ENCODE measurements around the gene RAPGEF2.
"Not testable (repeated sequence)": the region's sequence is repeated elsewhere in the genome, so short reads cannot be mapped to it uniquely, and the experiment has no call there.

Gene RAPGEF2

DNA sequence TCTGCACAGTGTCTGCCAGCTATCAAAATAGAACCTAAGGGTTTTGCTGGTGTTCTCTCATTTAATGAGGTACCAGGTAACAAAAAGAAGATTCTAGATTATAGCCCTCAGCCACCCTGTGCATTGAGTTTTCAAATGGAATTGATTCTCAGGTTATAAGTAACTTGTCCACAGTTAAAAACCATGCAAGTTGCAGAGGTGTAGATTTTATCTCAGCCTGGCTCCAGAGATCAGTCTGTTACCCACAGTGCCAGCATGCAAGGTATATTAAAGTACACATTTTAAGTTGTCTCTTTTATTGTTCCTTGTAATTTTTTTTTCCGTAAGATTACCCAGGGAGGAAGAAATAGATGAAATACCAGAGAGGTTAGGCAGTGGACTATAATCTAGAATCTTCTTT, 59.7 kb downstream of the RAPGEF2 start:
- DNase-seq (ENCODE audit: low read depth) = no peak

DNA sequence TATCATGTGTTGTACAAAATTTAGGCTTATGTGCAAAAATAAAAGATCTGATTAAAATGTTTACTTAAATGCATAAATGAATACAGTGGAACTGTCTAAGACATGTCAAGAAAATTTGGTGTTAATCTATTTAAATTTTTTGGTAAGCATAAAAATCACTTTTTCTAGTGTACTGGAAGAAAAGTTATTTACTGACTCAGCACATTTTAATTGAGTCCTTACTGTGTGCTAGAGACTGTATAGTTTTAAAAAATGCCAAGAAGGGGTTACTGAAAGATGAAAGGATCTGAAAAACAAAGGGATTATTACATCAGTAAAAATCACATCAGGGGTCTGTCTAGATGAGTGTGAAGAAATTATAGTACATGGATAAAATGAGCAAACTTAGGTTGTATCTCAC, 60.6 kb downstream of the RAPGEF2 start:
- no peak for DNase-seq (ENCODE audit: low read depth)

DNA sequence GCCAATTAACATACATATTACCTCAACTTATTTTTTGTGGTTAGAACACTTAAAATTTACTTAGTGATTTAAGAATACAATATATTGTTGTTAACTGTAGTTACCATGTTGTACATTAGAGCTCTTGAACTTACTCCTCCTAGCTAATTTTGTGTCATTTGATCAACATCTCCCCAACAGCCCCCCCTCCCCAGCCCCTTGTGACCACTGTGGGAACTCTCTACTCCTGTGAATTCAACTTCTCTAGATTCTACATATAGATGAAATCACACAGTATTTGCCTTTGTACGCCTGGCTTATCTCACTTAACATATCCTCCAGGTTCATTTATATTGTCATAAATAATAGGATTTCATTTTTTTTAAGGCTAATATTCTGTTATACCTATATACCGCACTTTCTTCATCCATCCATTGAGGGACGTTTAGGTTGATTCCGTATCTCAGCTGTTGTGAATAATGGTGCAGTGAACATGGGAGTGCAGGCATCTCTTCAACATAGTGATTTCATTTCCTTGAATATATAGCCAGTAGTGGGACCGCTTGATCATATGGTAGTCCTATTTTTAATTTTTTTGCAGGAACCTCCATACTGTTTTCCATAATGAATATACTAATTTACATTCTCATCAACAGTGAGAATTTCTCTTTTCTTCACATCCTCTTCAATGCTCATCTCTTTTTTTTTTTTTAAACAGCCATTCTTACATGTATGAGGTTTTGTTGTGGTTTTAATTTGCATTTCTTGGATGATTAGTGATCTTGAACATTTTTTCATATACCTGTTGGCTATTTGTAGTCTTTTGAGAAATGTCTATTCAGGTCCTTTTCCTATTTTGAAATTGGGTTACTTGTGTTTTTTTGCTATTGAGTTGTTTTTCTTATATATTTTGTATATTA, 66.8 kb downstream of the RAPGEF2 start:
- DNase-seq (ENCODE audit: low read depth) = no peak

DNA sequence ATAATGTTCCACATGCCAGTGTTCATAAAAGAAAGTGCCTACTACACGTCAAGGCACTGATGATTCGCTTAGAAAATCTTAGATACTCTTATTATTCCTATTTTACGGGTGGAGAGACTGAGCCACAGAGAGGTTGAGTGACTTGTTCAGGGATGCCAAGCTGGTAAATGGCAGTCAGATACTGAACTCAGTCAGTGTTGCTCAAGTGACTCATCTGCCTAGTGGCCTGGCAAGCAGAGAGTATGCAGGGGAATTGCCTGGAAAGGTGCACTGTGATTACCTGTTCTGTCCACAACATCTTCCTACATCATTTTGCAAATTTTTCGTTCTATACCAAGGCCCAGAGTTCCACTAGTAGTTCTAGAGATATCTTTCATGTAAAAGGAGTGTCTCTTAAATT, 68.4 kb downstream of the RAPGEF2 start:
- no peak for DNase-seq (ENCODE audit: low read depth)

DNA sequence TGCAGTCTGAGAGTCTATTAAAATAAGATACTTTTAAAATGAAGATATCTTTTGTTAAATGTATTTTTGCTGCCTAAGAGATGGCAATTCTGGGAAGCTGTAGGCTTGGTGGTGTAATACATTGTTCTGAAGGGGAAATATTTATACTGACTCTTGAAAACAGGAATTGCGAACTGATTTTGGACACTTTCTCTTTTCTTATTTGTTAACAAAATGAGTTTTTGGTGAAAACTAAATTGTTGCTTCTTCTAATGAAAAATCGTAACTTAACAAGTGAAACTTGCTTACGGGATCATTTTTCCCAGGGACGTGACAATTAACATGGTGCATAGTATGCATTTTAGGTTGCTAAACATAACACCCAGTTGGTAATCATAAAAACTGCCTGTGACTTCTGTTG, 71.0 kb downstream of the RAPGEF2 start:
- DNase-seq (ENCODE audit: low read depth) = no peak

DNA sequence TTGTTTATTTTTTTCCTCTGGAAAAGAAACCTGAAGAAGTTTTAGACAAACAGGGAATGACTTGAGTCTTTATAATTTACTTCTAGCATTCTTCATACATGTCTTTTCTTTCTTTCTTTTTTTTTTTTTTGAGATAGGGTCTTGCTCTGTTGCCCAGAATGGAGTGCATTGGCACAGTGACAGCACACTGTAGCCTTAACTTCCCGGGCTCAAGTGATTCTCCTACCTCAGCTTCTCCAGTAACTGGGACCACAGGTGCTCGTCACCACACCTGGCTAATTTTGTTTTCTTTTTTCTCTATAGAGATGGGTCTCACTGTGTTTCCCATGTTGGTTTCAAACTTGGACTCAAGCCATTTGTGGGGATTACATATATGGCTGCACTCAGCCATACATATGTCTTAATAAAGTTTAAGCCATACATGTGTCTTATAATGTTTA, 71.8 kb downstream of the RAPGEF2 start:
- no peak for DNase-seq (ENCODE audit: low read depth)

DNA sequence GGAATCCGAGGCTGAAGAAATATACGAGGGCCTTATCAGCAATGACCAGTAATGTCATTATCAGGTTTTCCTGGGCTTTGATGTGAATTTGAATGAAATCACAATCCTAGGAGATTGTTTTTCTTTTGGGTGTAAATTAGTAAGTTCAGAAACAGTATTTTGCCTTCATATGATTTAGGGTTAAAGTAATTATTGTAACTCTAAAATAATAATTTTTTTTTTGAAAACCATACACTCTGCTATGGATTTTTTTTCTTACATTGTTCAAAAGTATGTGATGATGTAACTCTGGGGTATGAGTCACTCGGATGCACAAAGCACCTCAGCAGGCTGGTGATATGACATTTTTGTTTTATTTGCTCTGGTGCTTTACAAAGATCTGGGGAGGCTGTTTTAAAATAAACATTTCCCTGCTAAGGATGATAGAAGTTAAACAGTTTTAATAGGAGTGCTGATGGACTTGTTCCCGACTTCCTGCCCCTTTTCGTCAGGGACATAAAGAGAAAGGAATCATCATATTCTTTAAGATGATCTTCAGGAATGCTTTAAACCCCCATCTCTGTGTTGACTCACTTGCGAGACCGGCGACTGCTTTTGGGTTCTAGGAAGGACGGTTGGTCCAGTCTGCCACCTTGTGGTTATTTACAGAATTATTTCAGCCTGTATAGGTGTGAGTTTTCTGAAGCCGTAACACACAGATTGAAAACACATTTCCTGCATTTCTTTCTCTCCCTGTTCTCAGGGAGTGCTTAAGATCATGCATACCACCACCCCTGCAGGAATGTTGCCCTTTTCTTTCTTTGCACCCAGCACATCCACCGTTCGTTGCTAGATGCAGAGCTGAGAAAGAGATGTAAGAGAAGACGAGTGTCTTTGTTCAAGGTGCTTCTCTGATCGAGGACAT, 72.5 kb downstream of the RAPGEF2 start:
- DNase-seq (ENCODE audit: low read depth) = peak; percentile 83

DNA sequence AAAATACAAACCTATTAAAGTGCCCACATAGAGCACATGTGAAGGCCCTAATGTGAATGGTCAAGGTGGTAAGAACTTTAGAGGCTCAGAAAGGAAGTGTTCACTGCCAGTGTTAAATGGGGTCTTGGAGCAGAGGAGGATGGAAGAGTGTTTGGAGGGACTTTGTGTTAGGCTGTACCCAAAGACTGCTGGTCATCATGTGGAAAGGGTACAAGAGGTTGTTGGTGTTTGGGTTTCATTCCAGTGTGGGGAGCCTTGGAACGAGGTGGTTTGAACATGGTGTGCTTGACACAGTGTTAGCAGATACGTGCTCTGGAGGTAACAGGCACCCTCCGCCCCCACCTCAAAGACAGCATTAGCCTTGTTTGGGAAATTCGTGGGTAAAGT, 73.1 kb downstream of the RAPGEF2 start:
- DNase-seq (ENCODE audit: low read depth) = no peak

DNA sequence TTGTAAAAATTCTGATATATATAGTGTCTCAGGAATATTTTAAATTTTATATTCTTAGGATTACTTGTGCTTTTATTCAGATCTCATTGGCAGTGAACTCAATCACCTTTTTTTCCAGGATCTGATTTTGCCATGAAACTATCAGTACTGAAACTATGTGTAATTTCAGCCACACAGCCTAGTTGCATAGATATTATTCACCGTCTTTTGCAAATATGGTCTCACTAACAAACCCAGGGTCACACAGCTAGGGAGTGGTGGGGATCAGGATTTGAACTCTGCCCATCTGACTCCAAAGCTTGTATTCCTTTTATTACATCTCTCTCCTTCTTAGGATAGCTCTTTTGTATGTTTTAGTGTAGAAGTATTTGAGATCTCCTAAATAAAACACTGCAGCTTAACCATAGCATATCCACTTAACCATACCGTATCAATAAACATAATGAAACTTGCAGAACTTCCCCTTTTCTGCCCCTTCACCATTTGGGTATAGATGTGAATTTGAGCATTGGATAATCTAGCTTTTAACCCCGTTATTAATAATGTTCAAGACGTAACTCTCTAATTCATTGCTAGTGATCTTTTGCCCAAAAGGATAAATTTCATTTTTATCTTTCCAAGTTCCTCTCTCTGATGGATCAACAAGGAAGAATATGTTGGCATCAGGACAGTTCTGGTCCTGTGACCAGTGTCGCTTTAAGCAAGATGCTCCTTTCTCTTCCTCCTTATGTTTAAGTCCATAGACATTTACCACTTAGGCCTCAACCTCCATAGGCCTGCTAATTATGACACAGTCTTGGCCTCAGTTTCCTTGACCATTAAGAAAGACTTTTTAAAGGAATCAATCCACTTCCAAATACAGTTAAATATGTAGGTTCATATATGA, 74.6 kb downstream of the RAPGEF2 start:
- no peak for DNase-seq (ENCODE audit: low read depth)

DNA sequence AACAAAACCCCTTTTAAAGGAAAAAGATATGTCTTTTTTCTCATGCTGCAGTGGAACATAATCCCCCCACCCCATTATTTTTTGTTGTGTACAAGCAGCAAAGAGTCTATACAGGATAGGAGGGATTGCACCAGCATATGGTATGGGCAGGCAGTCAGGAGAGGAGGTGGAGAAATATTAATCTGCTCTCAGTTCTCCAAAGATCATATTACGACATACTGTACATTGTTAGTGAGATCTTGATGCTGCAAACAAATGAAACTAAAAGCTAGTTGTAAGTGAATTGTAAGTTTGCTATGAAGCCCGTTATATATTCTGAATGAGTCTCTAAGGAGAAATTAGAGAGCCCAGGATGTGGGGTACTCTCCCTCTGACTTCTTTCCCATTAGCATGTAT, 75.3 kb downstream of the RAPGEF2 start:
- peak; percentile 60 for DNase-seq (ENCODE audit: low read depth)

DNA sequence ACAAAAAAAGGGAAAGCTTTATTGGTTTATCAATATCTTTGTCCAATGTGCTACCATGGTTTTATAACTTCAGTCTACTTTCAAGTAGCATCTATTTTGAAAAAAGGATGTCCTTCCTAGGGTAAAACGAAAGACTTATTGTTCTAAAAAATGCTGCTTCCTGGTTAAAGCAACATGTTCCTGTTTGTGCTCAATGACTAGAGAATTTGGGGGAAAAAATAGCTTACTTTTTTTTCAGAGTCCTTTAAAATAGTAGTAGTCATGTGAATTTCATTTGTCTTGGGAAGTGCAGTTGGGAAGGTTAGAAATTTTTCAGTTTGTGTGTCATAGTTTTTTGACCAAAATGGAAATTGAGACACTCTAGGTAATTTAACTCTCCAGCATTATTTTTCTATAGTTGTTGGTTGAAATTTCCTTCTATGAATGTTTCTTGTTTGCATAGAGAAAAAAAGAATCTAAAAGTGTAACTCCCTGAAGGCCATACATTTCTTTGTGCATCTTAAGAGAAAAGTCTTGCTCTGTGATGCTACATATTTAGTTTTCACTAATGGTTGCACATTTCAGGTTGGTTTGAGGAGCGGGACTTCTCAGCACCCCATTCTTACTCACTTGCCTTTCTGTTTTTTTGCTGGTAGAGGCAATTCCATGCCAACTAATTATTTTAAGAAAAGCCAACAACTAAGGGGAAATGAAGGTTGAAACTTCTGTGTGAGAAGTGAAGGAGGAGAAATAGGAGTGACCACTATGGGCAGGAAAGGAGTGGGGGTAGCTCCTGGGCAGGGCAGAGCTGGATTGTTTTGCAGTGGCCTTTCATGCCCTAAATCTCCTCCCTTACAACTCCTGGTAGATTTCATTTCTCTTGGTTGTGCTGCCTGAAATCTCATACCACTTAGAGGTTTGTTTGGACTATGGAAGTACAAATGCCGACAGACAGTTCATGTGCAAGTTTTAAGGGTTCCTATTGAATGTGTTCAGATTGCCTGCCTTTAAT, 76.4 kb downstream of the RAPGEF2 start:
- DNase-seq (ENCODE audit: low read depth) = no peak

DNA sequence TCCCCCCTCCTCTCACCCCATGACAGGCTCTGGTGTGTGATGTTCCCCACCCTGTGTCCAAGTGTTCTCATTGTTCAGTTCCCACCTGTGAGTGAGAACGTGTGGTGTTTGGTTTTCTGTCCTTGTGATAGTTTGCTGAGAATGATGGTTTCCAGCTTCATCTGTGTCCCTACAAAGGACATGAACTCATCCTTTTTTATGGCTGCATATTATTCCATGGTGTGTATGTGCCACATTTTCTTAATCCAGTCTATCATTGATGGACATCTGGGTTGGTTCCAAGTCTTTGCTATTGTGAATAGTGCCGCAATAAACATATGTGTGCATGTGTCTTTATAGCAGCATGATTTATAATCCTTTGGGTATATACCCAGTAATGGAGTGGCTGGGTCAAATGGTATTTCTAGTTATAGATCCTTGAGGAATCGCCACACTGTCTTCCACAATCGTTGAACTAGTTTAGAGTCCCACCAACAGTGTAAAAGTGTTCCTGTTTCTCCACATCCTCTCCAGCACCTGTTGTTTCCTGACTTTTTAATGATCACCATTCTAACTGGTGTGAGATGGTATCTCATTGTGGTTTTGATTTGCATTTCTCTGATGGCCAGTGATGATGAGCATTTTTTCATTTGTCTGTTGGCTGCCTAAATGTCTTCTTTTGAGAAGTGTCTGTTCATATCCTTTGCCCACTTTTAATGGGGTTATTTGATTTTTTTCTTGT, 81.2 kb downstream of the RAPGEF2 start:
- not testable (repeated sequence) for DNase-seq (ENCODE audit: low read depth)

DNA sequence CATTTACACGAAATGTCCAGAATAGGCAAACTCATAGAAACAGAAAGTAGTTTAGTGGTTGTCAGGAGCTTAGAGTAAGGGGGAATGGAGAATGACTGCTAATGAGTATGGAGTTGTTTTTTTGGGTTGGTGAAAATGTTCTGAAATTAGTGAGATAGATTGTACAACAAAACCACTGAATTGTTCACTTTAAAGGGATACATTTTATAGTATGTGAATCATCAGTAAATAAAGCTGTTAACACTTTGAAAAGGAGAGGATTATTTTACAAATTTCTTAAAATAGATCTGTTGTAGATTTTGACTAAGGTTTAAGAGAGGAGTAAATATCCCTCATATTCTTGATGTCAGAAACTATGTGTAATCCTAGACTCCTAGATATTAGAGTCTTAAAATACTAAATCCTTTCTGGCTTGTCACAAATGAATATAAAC, 82.7 kb downstream of the RAPGEF2 start:
- DNase-seq (ENCODE audit: low read depth) = no peak

DNA sequence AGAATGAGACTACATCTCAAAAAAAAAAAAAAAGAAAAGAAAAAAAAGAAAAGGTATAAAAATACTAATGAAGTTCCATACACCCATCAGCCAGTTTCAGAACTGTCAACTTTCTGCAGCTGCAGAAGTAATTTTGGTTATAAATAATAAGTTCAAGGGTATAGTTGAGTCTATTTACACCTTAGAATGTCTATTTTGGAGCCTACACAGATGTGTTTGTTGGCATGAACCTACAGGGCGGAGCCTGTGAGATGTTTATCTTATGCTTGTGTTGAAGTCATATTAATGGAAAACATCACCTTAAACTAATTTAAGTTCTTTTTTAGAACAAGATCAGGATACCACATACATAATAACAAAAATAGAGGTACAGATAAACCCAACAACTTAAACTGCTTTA, 85.8 kb downstream of the RAPGEF2 start:
- DNase-seq (ENCODE audit: low read depth) = no peak

DNA sequence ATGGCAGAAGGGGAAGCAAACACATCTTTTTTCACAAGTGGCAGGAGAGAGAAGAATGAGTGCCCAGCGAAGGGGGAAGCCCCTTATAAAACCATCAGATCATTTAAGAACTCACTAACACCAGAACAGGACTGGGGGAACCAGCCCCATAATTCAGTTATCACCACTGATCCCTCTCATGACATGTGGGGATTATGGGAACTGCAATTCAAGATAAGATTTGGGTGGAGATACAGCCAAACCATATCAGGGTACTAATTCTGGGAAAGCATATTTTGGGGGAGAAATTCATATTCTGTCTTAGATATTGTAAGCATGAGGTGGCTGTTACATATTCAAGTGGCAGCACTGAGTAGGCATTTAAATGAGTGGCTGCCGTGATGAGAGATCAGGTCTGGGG, 87.8 kb downstream of the RAPGEF2 start:
- no peak for DNase-seq (ENCODE audit: low read depth)

DNA sequence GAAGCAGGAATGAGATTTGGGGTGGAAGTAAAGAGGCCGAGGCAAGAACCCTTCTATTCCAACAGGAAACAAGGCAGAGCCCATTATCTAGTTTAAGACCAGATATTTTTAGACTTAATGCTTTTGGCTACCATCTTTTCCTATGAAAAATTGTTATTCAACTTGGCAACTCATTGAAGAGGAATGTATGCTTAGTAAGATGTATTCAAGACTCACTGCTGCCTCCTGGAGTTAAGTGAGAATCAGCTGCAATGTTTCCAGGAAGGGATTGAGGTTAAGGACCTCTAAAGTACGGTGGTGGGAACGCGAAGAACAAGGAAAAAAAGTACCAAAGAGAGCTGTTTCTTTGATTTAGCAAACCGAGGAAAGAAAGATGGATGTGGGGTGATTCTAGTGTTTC, 89.1 kb downstream of the RAPGEF2 start:
- peak; percentile 52 for DNase-seq (ENCODE audit: low read depth)

DNA sequence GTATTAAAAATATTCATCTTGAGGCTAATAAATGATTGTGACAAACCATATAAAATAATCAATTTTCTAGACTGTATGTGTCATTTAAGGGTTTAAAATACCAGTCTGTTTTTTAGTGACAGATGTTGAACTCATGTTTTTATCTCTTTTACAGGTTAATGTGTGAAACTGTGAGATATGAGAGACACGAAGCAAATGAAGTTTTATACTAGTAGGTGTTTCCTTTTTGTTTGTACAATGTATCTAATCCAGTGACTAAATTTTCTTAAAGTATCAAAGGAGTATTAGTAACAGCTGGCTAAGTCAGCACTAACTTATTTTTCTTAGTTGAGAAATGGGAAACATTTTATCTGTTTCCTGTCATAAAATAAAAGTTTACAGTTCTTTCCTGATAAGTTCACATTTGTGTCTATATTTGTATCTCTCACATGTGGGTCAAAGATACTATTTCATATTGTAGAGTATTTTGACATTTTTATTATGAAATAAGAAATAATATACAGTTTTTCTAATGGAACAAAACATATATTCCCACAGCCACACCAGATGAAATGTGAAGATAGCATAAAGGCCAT, 90.3 kb downstream of the RAPGEF2 start:
- no peak for DNase-seq (ENCODE audit: low read depth)

DNA sequence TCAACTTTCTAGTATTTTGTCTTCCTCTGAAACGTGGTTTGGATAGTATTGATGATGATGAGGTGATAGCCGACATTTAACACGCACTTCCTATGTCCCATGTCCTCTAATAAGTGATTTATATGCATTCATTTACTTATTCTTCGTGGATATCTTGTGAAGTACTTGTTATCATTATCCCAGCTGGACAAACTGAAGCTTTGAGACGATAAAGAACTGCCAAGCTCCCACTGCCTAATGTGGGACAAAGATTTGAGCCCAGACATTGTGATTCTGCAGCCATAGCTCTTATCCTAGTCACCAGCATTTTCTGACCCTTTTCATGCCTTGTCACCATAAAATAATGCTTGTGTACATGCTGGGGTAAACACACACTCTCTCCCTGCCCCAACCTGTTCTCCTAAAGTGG, 92.5 kb downstream of the RAPGEF2 start:
- no peak for DNase-seq (ENCODE audit: low read depth)

DNA sequence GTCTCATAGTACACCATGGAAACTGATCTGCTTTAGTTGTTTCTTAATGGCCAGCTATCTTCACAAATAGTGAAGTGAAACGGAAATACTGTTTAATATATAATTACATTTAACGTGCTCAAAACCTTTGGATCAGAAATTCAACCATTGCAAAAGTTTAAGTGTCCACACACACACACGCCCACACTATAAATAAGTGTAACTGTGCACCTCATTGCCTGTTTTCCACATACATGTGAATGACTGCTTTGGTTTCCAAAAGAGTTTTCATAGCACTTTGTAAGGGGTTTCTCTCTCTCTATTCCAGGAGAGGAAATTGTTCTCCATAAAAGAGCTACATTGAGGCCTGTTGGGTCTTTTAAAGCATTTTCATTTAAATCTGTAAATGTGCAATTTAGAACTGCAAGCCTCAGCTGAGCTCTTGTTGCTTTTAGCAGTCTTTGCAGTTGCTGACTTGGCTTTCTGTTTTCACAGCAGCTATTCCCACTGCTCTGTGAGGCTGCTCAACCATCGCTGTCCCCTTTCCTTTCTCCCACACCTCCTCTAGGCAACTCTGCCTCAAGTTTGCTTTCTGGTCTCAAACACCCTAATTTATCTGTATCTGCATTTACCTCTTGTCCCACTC, 94.5 kb downstream of the RAPGEF2 start:
- no peak for DNase-seq (ENCODE audit: low read depth)
